ENCODE results near the gene HIRIP3. TPM values are rescaled to one million over a fixed set of nuclear protein-coding genes. Genes with fewer than 3 reads are reported as not detected.

Gene HIRIP3
- total and polyA plus RNA-seq, 2 of the 13 experiments (the other 11 are each of a cell fraction or from before 2014, with no cell fraction given): 12.6 to 17.2 TPM

DNA sequence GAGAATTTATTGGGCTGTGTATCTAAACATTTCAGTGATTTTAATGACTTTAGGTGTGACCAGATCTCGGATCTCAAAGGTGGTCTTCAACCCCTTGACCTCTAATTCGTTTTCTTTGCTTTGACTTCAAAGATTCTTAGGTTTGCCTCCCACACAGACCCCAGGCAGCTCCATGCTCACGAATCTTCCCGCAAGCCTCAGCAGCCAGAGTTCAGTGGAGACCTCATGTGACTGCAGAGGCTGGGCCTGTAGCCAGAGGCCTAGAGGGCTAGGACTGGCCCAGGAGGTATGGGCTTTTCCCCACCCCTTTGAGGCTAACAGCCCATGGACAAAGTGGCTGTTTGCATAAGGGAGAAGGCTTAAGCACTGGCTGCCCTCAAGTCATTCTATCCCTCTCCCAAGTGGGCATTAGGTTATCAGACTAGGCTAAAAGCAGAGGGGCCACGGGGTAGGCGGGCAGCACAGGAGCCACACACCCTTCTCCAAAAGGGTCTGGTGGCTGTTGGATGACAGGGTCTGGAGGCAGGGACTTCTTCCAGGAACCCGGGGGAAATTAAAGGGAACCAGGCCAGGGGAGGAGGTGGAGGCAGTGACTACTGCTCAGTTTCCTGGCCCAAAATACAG is 3.0 kb downstream of the HIRIP3 start:
- FAIRE-seq: no peak
- H3K27me3 ChIP-seq (ENCODE audit: control insufficient read depth in 1 of 2, insufficient read depth in 2 of 2, low read length in 2 of 2): peaks cover 0 to 5% of the 10 kb centered on the region in 2 experiments; a peak in 1 of 5 replicates
- DNase-seq (ENCODE audit: low spot score): no peak
- ATAC-seq: no peak
- H3K4me2 ChIP-seq (ENCODE audit: low read depth, low read length): no peak overlapping the region
- BruUV-seq (replicated peaks): no TSS peak
- H4K20me1 ChIP-seq (ENCODE audit: insufficient read depth, low read length): no peaks in the 10 kb centered on the region
- intact Hi-C loops (cut with micrococcal nuclease; ENCODE audit: unreplicated experiment) (no loop called here), in situ Hi-C loops (cut with HindIII; ENCODE audit: extremely low pct_ligation_motif_present, low pct_unique_long_range_greater_than_20kb) (no loop called here)
- H3K27ac ChIP-seq (ENCODE audit: extremely low read length, insufficient read depth, low read length): no peak overlapping the region
- H3K9ac ChIP-seq (ENCODE audit: insufficient read depth, low read depth, low read length): no peak overlapping the region
- peaks cover 9% of the 10 kb centered on the region for H3K79me2 ChIP-seq (ENCODE audit: insufficient read depth, low read length)
- H3K9me3 ChIP-seq (ENCODE audit: low read length): no peaks in the 10 kb centered on the region
- ChIA-PET CTCF (ENCODE audit: low intra/inter-chr PET ratio, low total read pairs) (no interaction called here), POLR2A (interaction anchor here (1.2 to 2.0 kb wide), 3 partner anchors 16 to 185 kb away, joined by 3 to 10 read pairs (median 6); partner anchors contain the start of gene KCTD13)
- H2AFZ ChIP-seq (ENCODE audit: low read length): no peak overlapping the region
- TF ChIP-seq POLR2A (IDR thresholded peaks at IDR 0.05; ENCODE audit: insufficient read depth in 1 of 2, low read depth in 2 of 2, low read length in 2 of 2) (peak in 1 of 2 experiments; percentile 37; a peak in 1 of 4 replicates), POLR2G (IDR thresholded peaks at IDR 0.05; ENCODE audit: low read depth, low read length) (peak; percentile 20; the same call in 1 of the 2 replicates), U2AF1 (optimal IDR thresholded peaks at IDR 0.05; ENCODE audit: low read depth, low read length) (peak; percentile 31), ZFY (CRISPR knock-in tag; IDR thresholded peaks at IDR 0.05) (peak; percentile 19; the same call in 1 of the 2 replicates), FOXA3 (CRISPR knock-in tag; IDR thresholded peaks at IDR 0.05) (no peak), RBFOX2 (IDR thresholded peaks at IDR 0.05; ENCODE audit: low read depth, low read length) (peak; percentile 10; the same call in 1 of the 2 replicates), RBM22 (optimal IDR thresholded peaks at IDR 0.05; ENCODE audit: low read length) (peak; percentile 16), ARNT (IDR thresholded peaks at IDR 0.05) (no peak), POLR2AphosphoS5 (IDR thresholded peaks at IDR 0.05; ENCODE audit: low read depth, low read length) (peak; percentile 31; the same call in 1 of the 2 replicates)
- H3K36me3 ChIP-seq (replicated peaks in 1 of 2; ENCODE audit: control insufficient read depth in 1 of 2, insufficient read depth in 2 of 2, low read length in 2 of 2): peaks cover 23 to 55% of the 10 kb centered on the region in 2 experiments
- 92% methylated on average over 7 of the region's 7 CpGs for WGBS (ENCODE audit: low lambda C conversion rate)
- H3K4me1 ChIP-seq (ENCODE audit: insufficient read depth, low read length): peaks cover 22% of the 10 kb centered on the region
- H3K4me3 ChIP-seq (replicated peaks in 1 of 3; ENCODE audit: insufficient read depth in 1 of 3, low read depth in 2 of 3, low read length in 3 of 3): no peak overlapping the region

DNA sequence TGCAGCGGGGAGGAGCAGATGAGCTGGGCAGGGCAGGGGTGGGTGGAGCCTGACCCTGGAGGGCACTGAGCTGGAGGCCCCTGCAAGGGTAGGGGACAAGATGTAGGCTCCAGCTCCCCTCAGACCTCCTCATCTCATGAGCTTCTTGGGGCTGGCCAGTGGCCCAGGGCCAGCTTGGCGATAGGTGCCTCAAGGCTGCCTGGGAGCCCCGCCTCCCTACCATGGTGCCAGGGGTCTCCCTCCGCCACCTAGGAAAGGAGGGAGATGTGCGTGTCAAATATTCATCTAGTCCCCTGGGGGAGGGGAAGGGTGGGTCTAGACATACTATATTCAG is 3.9 kb downstream of the HIRIP3 start:
- H3K36me3 ChIP-seq (replicated peaks in 1 of 2; ENCODE audit: control insufficient read depth in 1 of 2, insufficient read depth in 2 of 2, low read length in 2 of 2): peaks cover 28 to 64% of the 10 kb centered on the region in 2 experiments
- peaks cover 0 to 3% of the 10 kb centered on the region in 2 experiments; a peak in 1 of 5 replicates for H3K27me3 ChIP-seq (ENCODE audit: control insufficient read depth in 1 of 2, insufficient read depth in 2 of 2, low read length in 2 of 2)
- FAIRE-seq (no peak), ATAC-seq (no peak), DNase-seq (ENCODE audit: low spot score) (no peak)
- intact Hi-C loops (cut with micrococcal nuclease; ENCODE audit: unreplicated experiment) (no loop called here), in situ Hi-C loops (cut with HindIII; ENCODE audit: extremely low pct_ligation_motif_present, low pct_unique_long_range_greater_than_20kb) (no loop called here)
- no peak overlapping the region for H3K9ac ChIP-seq (ENCODE audit: insufficient read depth, low read depth, low read length)
- ChIA-PET POLR2A (interaction anchor here (0.7 to 1.2 kb wide), 3 partner anchors 15 to 30 kb away, joined by 3 to 7 read pairs (median 3); partner anchors contain the start of genes TAOK2 and TMEM219), CTCF (ENCODE audit: low intra/inter-chr PET ratio, low total read pairs) (no interaction called here)
- peaks cover 3% of the 10 kb centered on the region for H3K79me2 ChIP-seq (ENCODE audit: insufficient read depth, low read length)
- H3K4me1 ChIP-seq (ENCODE audit: insufficient read depth, low read length): peaks cover 13% of the 10 kb centered on the region
- no peak overlapping the region for H3K27ac ChIP-seq (ENCODE audit: extremely low read length, insufficient read depth, low read length)
- H3K9me3 ChIP-seq (ENCODE audit: low read length): no peaks in the 10 kb centered on the region
- no peak overlapping the region for H2AFZ ChIP-seq (ENCODE audit: low read length)
- no peaks in the 10 kb centered on the region for H4K20me1 ChIP-seq (ENCODE audit: insufficient read depth, low read length)
- BruUV-seq (replicated peaks): no TSS peak
- no peak overlapping the region for H3K4me3 ChIP-seq (replicated peaks in 1 of 3; ENCODE audit: insufficient read depth in 1 of 3, low read depth in 2 of 3, low read length in 3 of 3)
- no peak overlapping the region for H3K4me2 ChIP-seq (ENCODE audit: low read depth, low read length)
- WGBS (ENCODE audit: low lambda C conversion rate): 93% methylated on average over 5 of the region's 5 CpGs
- TF ChIP-seq, protein P1, sequence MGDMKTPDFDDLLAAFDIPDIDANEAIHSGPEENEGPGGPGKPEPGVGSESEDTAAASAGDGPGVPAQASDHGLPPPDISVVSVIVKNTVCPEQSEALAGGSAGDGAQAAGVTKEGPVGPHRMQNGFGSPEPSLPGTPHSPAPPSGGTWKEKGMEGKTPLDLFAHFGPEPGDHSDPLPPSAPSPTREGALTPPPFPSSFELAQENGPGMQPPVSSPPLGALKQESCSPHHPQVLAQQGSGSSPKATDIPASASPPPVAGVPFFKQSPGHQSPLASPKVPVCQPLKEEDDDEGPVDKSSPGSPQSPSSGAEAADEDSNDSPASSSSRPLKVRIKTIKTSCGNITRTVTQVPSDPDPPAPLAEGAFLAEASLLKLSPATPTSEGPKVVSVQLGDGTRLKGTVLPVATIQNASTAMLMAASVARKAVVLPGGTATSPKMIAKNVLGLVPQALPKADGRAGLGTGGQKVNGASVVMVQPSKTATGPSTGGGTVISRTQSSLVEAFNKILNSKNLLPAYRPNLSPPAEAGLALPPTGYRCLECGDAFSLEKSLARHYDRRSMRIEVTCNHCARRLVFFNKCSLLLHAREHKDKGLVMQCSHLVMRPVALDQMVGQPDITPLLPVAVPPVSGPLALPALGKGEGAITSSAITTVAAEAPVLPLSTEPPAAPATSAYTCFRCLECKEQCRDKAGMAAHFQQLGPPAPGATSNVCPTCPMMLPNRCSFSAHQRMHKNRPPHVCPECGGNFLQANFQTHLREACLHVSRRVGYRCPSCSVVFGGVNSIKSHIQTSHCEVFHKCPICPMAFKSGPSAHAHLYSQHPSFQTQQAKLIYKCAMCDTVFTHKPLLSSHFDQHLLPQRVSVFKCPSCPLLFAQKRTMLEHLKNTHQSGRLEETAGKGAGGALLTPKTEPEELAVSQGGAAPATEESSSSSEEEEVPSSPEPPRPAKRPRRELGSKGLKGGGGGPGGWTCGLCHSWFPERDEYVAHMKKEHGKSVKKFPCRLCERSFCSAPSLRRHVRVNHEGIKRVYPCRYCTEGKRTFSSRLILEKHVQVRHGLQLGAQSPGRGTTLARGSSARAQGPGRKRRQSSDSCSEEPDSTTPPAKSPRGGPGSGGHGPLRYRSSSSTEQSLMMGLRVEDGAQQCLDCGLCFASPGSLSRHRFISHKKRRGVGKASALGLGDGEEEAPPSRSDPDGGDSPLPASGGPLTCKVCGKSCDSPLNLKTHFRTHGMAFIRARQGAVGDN (CRISPR knock-in tag; IDR thresholded peaks at IDR 0.05): peak; percentile 30; the same call in 1 of the 2 replicates
- TF ChIP-seq, protein P2, sequence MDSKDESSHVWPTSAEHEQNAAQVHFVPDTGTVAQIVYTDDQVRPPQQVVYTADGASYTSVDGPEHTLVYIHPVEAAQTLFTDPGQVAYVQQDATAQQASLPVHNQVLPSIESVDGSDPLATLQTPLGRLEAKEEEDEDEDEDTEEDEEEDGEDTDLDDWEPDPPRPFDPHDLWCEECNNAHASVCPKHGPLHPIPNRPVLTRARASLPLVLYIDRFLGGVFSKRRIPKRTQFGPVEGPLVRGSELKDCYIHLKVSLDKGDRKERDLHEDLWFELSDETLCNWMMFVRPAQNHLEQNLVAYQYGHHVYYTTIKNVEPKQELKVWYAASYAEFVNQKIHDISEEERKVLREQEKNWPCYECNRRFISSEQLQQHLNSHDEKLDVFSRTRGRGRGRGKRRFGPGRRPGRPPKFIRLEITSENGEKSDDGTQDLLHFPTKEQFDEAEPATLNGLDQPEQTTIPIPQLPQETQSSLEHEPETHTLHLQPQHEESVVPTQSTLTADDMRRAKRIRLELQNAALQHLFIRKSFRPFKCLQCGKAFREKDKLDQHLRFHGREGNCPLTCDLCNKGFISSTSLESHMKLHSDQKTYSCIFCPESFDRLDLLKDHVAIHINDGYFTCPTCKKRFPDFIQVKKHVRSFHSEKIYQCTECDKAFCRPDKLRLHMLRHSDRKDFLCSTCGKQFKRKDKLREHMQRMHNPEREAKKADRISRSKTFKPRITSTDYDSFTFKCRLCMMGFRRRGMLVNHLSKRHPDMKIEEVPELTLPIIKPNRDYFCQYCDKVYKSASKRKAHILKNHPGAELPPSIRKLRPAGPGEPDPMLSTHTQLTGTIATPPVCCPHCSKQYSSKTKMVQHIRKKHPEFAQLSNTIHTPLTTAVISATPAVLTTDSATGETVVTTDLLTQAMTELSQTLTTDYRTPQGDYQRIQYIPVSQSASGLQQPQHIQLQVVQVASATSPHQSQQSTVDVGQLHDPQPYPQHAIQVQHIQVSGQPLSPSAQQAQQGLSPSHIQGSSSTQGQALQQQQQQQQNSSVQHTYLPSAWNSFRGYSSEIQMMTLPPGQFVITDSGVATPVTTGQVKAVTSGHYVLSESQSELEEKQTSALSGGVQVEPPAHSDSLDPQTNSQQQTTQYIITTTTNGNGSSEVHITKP (CRISPR knock-in tag; IDR thresholded peaks at IDR 0.05; ENCODE audit: low read depth): no peak

Data from HepG2 (cell line).